H1 (cell line): ENCODE data around the gene RCL1. TPM values are rescaled to one million over a fixed set of nuclear protein-coding genes. Genes with fewer than 3 reads are reported as not detected.

Experiments used
- ATF3 ChIP-seq: IDR thresholded peaks from 2 replicates; pipeline ENCODE4 v1.6.1; 2011; ENCODE audit warnings: low read depth, mild to moderate bottlenecking, low read length; ENCODE audit not compliant: insufficient read depth
- BCL11A ChIP-seq, 2 experiments: IDR thresholded peaks; one replicate each; pipeline ENCODE4 v1.6.1; 2011; ENCODE audit warnings: low read depth in 2 of 2, low read length in 2 of 2, mild to moderate bottlenecking in 2 of 2
- CHD2 ChIP-seq: IDR thresholded peaks from 2 replicates; pipeline ENCODE4 v1.6.1; 2012; ENCODE audit warnings: low read length, improper control_type of control experiment
- CHD7 ChIP-seq: fragments of 300-600 bp; sonication (generic); IDR thresholded peaks from 2 replicates; pipeline ENCODE4 v1.7.1; 2012; ENCODE audit warnings: low read length, moderate library complexity, mild to moderate bottlenecking, inconsistent platforms; ENCODE audit not compliant: insufficient replicate concordance
- EGR1 ChIP-seq: IDR thresholded peaks from 2 replicates; pipeline ENCODE4 v1.6.1; 2011; ENCODE audit warnings: low read depth, low read length, borderline replicate concordance
- GABPA ChIP-seq: IDR thresholded peaks from 2 replicates; pipeline ENCODE4 v1.6.1; 2011; ENCODE audit warnings: mild to moderate bottlenecking, low read length, moderate library complexity, borderline replicate concordance; ENCODE audit not compliant: insufficient read depth
- RBBP5 ChIP-seq: IDR thresholded peaks from 2 replicates; pipeline ENCODE4 v1.7.1; 2012; ENCODE audit warnings: low read depth, mild to moderate bottlenecking, inconsistent platforms, low read length, moderate library complexity, borderline replicate concordance
- RFX5 ChIP-seq: IDR thresholded peaks from 2 replicates; pipeline ENCODE4 v1.6.1; 2011; ENCODE audit warnings: low read depth, low read length, improper control_type of control experiment, borderline replicate concordance
- SP4 ChIP-seq: IDR thresholded peaks from 2 replicates; pipeline ENCODE4 v1.6.1; 2012; ENCODE audit warnings: low read length, inconsistent platforms
- SRF ChIP-seq: IDR thresholded peaks from 2 replicates; pipeline ENCODE4 v1.6.1; 2011; ENCODE audit warnings: mild to moderate bottlenecking, low read depth, low read length, moderate library complexity
- TAF7 ChIP-seq: optimal IDR thresholded peaks from 2 replicates; pipeline ENCODE3; 2011; ENCODE audit warnings: low read depth, mild to moderate bottlenecking, inconsistent platforms, low read length, moderate library complexity, borderline replicate concordance
- YY1 ChIP-seq: IDR thresholded peaks from 2 replicates; pipeline ENCODE4 v1.6.1; 2011; ENCODE audit warnings: low read depth, mild to moderate bottlenecking, low read length
- polyA plus RNA-seq, 7 experiments: library from polyadenylated mRNA; depleted of rRNA in 3 of 7; stranded (reverse) in 5 of 7; unstranded in 2 of 7; fragments of >200 nt in 5 of 7; fragments of 200-250 nt in 2 of 7; gene quantifications; 1 replicate in 5 of 7; 2 replicates in 1 of 7; 4 replicates in 1 of 7; pipeline versions ENCODE4 v1.2.1 to v1.2.3, GENCODE V29; 2011 to 2013; ENCODE audit warnings: missing spikeins in 2 of 7, mixed read lengths in 2 of 7
- total RNA-seq: library from RNA; stranded (reverse); fragmentation: NEBNext Ultra II Directional; extraction: Animal tissue kit (Norgen Biotek cat#: 25700); gene quantifications from 2 replicates; pipeline ENCODE4 v1.2.1, GENCODE V29; 2021

RCL1 gene
- total and polyA plus RNA-seq, 2 of the 8 experiments (the other 6 are each of a cell fraction or from before 2014, with no cell fraction given), result 21.0 to 29.5 TPM

GRCh38 chr9:4756420-4756819 lies 36.3 kb upstream of the RCL1 start (continued):
- TF ChIP-seq CHD7 (no peak), CHD2 (no peak), YY1 (no peak), BCL11A (IDR thresholded peaks at IDR 0.05; ENCODE audit: low read depth in 2 of 2, low read length in 2 of 2) (no peak), RFX5 (no peak), TAF7 (no peak), GABPA (no peak), ATF3 (no peak), SP4 (no peak), RBBP5 (no peak), EGR1 (no peak), SRF (no peak)
